Islet of Langerhans (tissue), 1 donor: ENCODE measurements around the gene INS.

Experiments used
- FAIRE-seq: peaks from one replicate; lab custom pipeline; 2011; peaks lifted over from hg19 to GRCh38; lab: Jason Lieb, UNC

Gene INS

GRCh38 chr11:2164861-2165555, 4.0 kb upstream of the INS start:
- FAIRE-seq: no peak

- no peak for FAIRE-seq
These were observed 3.1 kb upstream of the INS start for GRCh38 chr11:2164081-2164480.

DNA sequence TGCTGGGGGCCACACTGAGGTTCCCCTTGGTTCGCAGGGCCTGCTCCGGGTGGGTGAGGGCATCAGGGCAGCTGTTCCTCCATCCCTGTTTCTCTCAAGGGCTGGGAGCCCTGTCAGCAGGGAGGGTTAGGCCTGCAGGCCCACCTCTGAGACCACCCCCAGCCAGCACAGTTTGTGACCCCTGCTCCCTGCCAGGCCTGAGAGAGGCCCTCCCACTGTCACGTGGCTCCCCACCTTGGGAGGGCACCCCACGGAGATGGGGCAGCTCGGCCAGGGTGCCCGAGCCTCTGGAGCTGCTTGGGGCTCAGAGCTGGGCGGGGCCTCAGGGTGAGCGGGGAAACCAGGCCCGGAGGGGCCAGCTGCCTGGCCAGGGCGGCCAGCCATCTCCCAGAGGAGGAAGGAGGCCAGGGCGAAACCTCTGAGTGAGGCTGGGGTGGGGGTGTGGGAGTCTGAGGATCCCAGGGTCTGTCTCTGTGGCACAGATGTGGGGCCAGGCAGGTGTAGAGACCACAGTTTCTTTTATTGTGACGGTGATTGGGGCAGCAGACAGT, 2.5 kb upstream of the INS start:
- no peak for FAIRE-seq

DNA sequence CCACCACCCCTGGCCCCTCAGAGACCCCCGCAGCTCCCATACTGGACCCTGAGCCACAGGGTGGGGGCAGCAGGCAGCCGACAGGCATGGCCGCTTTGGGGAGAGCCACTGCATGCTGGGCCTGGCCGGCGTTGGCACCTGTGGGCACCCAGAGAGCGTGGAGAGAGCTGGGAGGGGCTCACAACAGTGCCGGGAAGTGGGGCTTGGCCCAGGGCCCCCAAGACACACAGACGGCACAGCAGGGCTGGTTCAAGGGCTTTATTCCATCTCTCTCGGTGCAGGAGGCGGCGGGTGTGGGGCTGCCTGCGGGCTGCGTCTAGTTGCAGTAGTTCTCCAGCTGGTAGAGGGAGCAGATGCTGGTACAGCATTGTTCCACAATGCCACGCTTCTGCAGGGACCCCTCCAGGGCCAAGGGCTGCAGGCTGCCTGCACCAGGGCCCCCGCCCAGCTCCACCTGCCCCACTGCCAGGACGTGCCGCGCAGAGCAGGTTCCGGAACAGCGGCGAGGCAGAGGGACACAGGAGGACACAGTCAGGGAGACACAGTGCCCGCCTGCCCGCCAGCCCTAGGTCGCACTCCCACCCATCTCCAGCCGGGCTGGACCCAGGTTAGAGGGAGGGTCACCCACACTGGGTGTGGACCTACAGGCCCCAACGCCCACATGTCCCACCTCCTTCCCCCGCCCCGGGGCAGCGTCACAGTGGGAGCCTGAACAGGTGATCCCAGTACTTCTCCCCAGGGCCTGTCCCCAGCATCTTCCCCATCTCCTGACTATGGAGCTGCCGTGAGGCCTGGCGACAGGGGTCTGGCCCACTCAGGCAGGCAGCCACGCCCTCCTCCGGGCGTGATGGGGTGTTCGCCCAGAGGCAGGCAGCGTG, 1.2 kb downstream of the INS start:
- FAIRE-seq: no peak

GRCh38 chr11:2158966-2159365, 2.0 kb downstream of the INS start:
- FAIRE-seq: no peak

DNA sequence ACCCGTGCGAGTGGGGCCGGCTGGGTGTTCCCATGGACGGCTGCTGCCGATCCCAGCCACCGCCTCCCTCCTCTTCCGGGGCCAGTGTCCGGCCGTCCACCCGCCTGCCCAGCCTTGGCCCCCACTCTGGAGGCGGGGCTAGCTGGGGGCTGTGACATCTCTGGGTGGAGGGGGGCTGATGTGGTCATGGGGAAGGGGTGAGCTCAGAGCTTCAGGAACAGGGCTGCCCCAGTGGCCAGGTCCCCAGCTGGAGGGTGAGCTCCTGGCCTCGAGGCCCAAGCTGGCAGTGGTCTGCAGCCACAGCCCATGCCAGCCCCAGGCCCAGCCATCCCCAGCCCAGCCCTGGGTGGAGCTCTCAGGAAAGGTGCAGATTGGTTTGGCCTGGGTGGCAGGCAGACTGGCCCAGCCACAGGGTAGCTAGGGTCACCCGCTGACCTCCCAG, 2.7 kb downstream of the INS start:
- FAIRE-seq: no peak

DNA sequence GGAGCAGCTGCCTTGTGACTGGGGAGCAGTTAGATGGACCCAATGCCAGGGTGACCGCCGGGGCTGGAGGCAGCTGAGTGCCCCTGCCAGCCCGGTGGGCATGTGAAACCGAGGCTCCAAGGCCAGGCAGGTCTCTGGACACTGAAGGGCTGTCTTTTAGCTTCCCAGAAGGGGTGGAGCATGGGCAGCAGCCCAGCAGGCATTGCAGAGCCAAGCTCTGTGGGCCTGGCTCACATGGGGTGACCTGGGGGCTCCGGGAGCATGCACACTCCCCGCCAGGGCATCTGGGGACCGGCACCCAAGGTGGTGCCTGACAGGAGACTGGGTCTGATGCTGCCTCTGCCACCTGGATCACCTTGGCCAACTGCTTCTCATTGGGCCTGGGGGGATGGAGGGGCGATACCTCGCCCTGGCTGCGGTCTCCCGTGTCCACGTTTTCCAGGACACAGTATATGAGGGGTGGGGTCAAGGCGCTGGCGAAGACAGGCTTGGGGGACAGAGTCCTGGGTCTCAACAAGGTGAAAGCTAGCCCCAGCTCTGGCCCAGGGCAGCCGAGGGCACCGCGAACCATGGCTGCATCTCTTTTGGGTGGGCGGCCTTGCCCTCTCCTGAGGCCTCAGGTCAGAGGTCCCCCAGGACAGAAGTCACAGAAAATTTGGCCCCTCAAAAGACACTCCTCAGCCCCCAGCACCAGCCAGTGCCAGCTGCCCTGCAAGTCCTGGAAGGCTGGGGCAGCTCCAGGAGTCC, 3.5 kb downstream of the INS start:
- FAIRE-seq: no peak

DNA sequence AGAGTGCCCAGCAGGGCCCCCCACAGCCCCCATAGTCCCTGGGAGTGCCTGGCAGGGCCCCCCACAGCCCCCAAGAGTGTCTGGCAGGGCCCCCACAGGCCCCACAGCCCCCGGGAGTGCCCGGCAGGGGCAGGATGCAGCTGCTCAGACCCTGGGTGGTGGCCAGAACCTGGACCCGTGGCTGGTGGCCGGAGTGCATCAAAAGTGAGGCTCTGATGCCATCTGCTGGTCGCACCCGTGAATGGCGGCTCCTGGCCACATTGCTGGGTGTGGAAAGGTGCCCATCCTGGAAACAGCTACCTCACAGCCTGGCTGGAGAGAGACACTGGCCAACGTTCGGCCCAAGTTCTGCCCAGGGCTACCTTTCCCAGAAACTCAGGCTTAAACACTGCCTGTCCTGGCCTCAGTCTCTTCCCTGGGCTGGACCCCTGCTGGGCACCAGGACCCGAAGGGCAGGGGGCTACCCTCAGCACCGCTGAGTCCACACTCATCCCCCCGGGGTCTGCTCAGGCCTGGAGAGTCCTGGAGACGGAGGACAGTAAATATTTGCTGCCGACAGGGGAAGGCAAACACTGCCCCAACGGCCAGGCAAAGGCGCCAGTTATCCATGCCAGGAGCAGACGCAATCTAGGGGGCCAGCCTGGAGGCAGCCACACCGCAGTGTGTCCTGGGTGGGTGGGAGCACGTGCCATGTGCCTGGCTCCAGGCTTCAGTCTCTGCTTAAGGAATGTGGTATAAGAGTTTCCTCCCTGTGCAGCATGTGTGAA, 4.4 kb downstream of the INS start:
- FAIRE-seq: no peak

- FAIRE-seq: no peak
These were observed 5.5 kb downstream of the INS start for GRCh38 chr11:2155511-2155910.

DNA sequence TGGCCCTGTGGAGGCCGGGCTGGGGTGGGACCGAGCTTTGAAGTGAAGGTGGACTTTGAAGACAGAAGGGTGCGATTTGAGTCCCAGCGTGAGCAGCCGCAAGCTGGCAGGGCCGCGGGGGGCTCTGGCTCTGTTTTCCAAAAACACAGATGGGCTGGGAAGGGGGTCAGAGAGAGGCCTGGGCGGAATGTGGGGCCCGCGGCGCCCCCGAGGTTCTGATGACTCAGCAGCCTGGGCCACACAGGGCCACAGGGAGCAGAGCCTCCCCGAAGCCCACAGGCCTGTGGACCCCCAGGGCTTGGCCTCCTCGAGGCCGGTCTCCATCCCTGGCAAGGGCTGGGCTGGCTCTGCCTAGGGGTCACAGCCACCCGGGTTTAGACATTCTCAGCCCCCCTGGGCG, 6.1 kb downstream of the INS start:
- no peak for FAIRE-seq

GRCh38 chr11:2154195-2154585, 6.8 kb downstream of the INS start:
- FAIRE-seq: no peak

GRCh38 chr11:2153581-2154194, 7.3 kb downstream of the INS start:
- FAIRE-seq: no peak

- FAIRE-seq: no peak
These were observed 9.3 kb downstream of the INS start for GRCh38 chr11:2151500-2152257.

GRCh38 chr11:2149864-2150847, 10.9 kb downstream of the INS start:
- FAIRE-seq: peak; percentile 9

GRCh38 chr11:2149460-2149859, 11.5 kb downstream of the INS start:
- no peak for FAIRE-seq

DNA sequence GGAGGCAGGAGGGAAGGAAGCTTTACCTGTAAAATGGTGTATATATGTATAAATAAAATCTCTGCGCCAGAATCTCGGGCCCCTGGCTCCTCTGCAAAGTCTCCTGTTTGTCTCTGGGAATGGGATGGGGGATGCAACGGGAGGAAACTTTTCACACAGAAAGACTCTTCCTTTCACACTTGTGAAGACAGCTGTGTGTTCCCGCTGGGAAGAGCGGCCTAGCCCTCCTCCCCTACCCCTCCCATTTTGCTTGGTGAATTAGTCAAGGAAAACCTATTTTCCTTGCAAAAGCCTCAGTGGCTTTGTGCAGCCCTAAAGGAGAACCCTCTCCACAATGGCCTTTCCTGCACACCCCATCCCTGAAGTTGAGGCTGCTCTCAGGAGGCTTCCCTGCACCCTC, 12.4 kb downstream of the INS start:
- no peak for FAIRE-seq

GRCh38 chr11:2147391-2147790, 13.6 kb downstream of the INS start:
- no peak for FAIRE-seq

DNA sequence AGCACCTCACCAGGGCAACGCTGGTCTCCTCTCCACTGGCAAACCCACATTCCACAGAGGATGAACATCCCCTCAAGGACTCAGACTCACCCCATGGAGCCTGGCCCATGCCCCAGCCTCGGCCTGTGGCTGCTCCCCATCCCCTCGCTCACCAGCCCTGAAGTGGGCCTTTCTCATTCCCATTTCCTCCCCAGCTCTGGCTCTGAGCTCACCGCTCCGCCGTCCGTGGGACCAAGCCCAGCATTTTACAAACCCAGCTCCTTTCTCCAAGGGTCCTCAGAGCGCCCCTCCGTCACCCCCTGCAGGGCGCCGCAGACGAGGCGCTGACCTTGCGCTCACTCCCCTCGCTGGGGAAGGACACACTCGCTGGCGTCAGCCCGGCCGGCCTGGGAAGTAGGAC, 15.0 kb downstream of the INS start:
- FAIRE-seq: no peak

- no peak for FAIRE-seq
These were observed 16.3 kb downstream of the INS start for GRCh38 chr11:2144544-2145248.
